ENCODE measurements around the gene OBSCN.

- TF ChIP-seq CTCF (IDR thresholded peaks at IDR 0.05) = no peak
- no peak for TF ChIP-seq POLR2AphosphoS5 (IDR thresholded peaks at IDR 0.05)
Observed at GRCh38 chr1:228161866-228162265, 46.0 kb upstream of the OBSCN start.

Data from prostate gland (tissue), 2 donors.